Thoracic aorta (tissue), 2 donors: ENCODE results near the gene LKAAEAR1. TPM values are rescaled to one million over a fixed set of nuclear protein-coding genes. Genes with fewer than 3 reads are reported as not detected.

ENCODE experiments used
- ATAC-seq: fragments of 150-250 bp; one replicate; pipeline ENCODE4 v1.8.0; 2017; ENCODE audit warnings: low read depth; ENCODE audit not compliant: insufficient number of reproducible peaks, low FRiP score
- DNase-seq: peaks from one replicate; pipeline ENCODE4 v3.0.0-alpha.2; 2020; ENCODE audit warnings: low spot score
- H3K27ac ChIP-seq, 2 donors: fragments of 200-600 bp; sonication (generic); 1 replicate in 1 of 2; 2 replicates in 1 of 2; pipeline ENCODE4 v1.5.1; 2016; ENCODE audit warnings: mild to moderate bottlenecking in 2 of 2, moderate library complexity in 2 of 2
- H3K27me3 ChIP-seq: fragments of 200-600 bp; sonication (generic); replicated peaks from 2 replicates; pipeline ENCODE4 v1.6.0; 2016; ENCODE audit warnings: mild to moderate bottlenecking; ENCODE audit not compliant: insufficient read depth
- H3K36me3 ChIP-seq: fragments of 200-600 bp; sonication (generic); one replicate; pipeline ENCODE4 v1.5.1; 2016
- H3K4me1 ChIP-seq, 2 donors: fragments of 200-600 bp; sonication (generic); 1 replicate in 1 of 2; 2 replicates in 1 of 2; pipeline versions ENCODE4 v1.5.1 to v1.6.0; 2016; ENCODE audit warnings: low read depth in 2 of 2, mild to moderate bottlenecking in 1 of 2; ENCODE audit not compliant: control insufficient read depth in 1 of 2
- H3K4me3 ChIP-seq: fragments of 200-600 bp; sonication (generic); 2 replicates; pipeline ENCODE4 v1.5.1; 2016; ENCODE audit warnings: mild to moderate bottlenecking
- H3K9me3 ChIP-seq: fragments of 200-600 bp; sonication (generic); 2 replicates; pipeline ENCODE4 v1.5.1; 2016
- total RNA-seq, 2 donors: library from RNA; depleted of rRNA; stranded (reverse); fragments of >200 nt; gene quantifications; one replicate each; pipeline versions ENCODE4 v1.1.0 to v1.2.3, GENCODE V29; 2016
- TF ChIP-seq, protein P1 (sequence below): fragments of 200-600 bp; sonication (generic); IDR thresholded peaks from one replicate; pipeline ENCODE4 v1.5.1; 2019; ENCODE audit warnings: antibody characterized with exemption

The LKAAEAR1 gene
- total RNA-seq, 2 donors from 2014 or later = not detected

DNA sequence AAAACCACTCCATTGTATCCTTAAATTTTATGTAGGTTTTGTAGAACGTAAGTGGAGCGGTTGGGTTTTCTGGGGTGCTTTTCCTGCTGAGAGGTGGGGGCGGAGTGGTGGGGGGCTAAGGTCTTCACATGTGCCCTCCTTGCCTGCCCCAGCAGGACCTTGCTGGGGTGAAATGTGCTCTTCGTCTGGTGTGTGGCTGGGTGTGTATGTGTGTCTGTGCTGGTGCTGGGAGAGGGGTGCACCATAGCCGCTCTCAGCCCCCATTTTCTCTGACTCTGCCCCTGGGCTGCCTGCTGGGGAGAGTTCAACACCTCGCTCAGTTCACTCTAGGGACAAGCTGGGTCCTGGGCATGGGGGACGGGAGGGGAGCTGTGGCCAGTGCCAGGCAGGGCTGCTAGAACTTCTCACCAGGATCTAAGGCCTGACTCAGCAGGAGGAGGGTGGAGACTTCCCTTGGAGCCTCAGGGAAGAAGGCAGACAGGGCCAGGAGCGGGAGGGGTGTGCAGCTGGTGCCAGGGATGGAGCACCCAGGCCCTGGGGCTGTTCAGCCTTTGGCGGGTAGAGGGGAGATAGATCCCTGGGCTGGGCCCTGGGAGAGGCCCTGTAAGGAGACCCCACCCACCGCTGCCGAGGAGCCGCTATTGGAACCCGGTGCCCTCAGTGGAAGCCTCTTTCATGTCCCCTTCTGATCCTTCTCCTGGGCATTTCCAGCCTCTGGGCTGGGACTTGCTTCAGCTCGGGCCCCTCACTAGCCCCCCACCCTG lies 39.5 kb downstream of the LKAAEAR1 start:
- peaks cover 4 to 22% of the 10 kb centered on the region in 2 donors for H3K4me1 ChIP-seq
- TF ChIP-seq, protein P1, sequence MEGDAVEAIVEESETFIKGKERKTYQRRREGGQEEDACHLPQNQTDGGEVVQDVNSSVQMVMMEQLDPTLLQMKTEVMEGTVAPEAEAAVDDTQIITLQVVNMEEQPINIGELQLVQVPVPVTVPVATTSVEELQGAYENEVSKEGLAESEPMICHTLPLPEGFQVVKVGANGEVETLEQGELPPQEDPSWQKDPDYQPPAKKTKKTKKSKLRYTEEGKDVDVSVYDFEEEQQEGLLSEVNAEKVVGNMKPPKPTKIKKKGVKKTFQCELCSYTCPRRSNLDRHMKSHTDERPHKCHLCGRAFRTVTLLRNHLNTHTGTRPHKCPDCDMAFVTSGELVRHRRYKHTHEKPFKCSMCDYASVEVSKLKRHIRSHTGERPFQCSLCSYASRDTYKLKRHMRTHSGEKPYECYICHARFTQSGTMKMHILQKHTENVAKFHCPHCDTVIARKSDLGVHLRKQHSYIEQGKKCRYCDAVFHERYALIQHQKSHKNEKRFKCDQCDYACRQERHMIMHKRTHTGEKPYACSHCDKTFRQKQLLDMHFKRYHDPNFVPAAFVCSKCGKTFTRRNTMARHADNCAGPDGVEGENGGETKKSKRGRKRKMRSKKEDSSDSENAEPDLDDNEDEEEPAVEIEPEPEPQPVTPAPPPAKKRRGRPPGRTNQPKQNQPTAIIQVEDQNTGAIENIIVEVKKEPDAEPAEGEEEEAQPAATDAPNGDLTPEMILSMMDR = no peak
- no peak for ATAC-seq

DNA sequence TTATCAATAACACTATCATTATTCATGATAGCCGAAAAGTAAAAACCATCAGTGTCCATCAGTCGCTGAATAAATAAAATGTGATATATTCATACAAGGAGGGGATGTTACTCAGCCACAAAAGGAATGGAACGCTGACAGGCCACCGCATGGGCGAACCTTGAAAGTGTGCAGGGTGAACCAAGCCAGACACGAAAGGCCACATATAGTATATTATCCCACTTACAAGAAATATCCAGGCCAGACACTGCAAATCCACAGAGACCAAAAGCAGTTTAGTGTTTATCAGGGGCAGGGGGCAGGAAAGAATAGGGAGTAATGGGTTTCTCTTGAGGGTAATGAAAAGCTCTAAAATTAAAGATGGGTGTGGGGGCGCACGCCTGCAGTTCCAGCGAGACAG lies 40.4 kb downstream of the LKAAEAR1 start:
- no peaks in the 10 kb centered on the region for H3K27me3 ChIP-seq
- H3K9me3 ChIP-seq = no peaks in the 10 kb centered on the region
- TF ChIP-seq, protein P1 = no peak
- H3K36me3 ChIP-seq = no peaks in the 10 kb centered on the region
- no peak overlapping the region for H3K4me3 ChIP-seq
- DNase-seq (no peak), ATAC-seq (no peak)
- H3K4me1 ChIP-seq = peaks cover 4 to 26% of the 10 kb centered on the region in 2 donors
- no peak overlapping the region for H3K27ac ChIP-seq

More for the DNA sequence above, 39.5 kb downstream of the LKAAEAR1 start:
- no peaks in the 10 kb centered on the region for H3K36me3 ChIP-seq
- no peak for DNase-seq
- H3K27ac ChIP-seq = no peak overlapping the region
- H3K9me3 ChIP-seq = no peaks in the 10 kb centered on the region
- H3K27me3 ChIP-seq = no peaks in the 10 kb centered on the region
- no peak overlapping the region for H3K4me3 ChIP-seq

DNA sequence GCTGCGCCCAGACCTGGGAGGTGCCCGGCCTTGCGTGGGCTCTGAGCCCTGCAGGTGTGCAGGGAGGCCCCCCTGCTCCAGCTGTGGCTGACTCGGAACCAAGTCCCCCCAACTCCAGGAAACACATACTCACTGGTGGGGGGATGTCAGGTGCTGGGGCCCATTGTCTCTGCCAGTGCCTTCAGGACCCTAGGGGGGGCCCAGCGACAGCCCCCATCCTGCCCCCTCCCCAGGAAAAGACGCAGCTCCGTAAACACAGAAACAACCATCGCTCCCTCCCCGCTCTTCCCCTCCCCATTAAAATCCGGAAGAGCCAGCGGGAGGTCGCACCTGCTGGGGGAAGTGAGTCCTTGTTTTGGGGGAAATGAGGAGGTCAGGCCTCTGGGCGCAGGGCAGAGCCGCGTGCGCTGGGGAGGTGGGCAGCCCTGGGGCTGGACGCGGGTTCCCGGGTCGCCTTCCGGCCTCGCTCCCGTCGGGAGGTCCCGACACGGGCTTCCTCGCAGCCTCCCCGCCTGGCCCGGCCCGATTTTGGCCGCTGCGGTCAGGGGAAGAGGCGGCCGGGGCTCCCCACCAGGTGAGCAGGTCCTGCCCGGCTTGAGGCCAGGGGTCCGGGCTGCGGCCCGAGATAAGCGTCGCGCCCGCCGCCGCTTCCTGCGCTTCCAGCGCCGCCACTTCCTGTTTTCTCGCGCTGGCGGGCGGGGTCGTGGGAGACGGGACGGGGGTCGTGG lies 42.0 kb downstream of the LKAAEAR1 start:
- Histone ChIP-seq H3K27me3 (no peaks in the 10 kb centered on the region), H3K4me1 (peaks cover 13 to 23% of the 10 kb centered on the region in 2 donors), H3K9me3 (no peaks in the 10 kb centered on the region), H3K4me3 (peak overlapping the region; percentile 66), H3K27ac (peak overlapping the region in 1 of 2 donors; percentile 28), H3K36me3 (no peaks in the 10 kb centered on the region)
- TF ChIP-seq, protein P1 = no peak
- DNase-seq (no peak), ATAC-seq (no peak)

DNA sequence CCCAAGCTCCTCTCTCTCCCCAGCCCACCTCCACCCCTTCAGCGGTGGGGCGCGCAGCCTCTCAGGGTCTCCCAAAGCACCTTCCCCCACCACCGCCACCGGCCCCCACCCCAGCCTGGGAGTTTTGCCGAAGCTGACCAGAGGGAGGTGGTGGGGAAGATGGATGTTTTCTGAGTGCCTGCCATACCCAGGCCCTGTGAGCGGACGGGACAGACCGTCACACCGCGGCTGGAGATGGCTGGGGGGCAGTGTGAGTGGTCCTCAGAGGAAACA lies 42.5 kb downstream of the LKAAEAR1 start:
- Histone ChIP-seq H3K4me3 (peak overlapping the region; percentile 66), H3K36me3 (no peaks in the 10 kb centered on the region), H3K9me3 (no peaks in the 10 kb centered on the region), H3K27ac (peak overlapping the region in 1 of 2 donors; percentile 28), H3K4me1 (peaks cover 13 to 23% of the 10 kb centered on the region in 2 donors), H3K27me3 (no peaks in the 10 kb centered on the region)
- ATAC-seq (no peak), DNase-seq (no peak)
- TF ChIP-seq, protein P1 = no peak

DNA sequence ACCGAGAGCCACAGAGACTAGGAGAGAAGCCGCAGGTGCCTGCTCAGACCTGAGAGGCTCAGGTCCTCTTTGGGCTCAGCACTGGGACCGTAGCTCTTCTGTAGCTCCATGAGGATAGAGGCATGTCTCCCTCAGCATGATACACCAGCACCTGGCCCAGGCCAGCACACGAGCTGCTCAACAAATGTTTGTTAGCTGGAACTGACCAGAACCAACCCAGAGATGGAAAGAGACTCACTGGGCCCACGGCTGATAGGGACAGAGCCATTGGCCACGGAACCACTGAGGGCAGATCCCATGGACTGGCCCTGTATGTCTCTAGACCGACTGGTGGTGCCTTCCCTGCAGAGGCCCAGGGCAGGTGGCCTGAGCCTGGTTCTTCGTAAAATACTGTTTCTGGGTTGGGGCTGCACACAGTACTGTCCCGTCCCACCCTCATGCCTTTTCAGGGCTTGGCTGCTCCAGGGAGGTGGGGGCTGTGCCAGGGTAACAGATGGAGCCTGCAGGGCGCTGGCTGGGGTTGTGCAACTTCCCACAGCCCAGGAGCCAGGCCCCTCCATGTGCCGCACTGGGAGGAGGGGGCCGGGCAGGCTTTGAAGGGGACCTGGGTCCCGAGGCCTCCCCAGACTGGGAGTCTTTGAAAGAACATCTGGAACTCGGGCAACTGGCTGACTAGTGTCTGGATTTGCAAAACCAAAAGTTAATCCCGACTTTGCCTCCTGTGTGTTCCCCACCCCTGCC lies 43.0 kb downstream of the LKAAEAR1 start:
- no peaks in the 10 kb centered on the region for H3K36me3 ChIP-seq
- no peak overlapping the region for H3K27ac ChIP-seq
- DNase-seq (no peak), ATAC-seq (no peak)
- peaks cover 13 to 23% of the 10 kb centered on the region in 2 donors for H3K4me1 ChIP-seq
- no peaks in the 10 kb centered on the region for H3K27me3 ChIP-seq
- no peaks in the 10 kb centered on the region for H3K9me3 ChIP-seq
- H3K4me3 ChIP-seq = peak overlapping the region; percentile 66
- TF ChIP-seq, protein P1 = no peak
